K562 (cell line): Measurements from ENCODE around the gene SLC4A2. TPM values are rescaled to one million over a fixed set of nuclear protein-coding genes. Genes with fewer than 3 reads are reported as not detected.

Experiments
- BMI1 ChIP-seq: fragments of 150-350 bp; IDR thresholded peaks from 2 replicates; pipeline ENCODE4 v1.6.1; 2014; ENCODE audit warnings: low read length
- BRD9 ChIP-seq: fragments of 450-650 bp; IDR thresholded peaks from 2 replicates; pipeline ENCODE4 v1.6.1; 2018; ENCODE audit warnings: low read depth; ENCODE audit not compliant: partially characterized antibody
- BRF2 ChIP-seq: IDR thresholded peaks from 3 replicates; pipeline ENCODE4 v1.6.1; 2011; ENCODE audit warnings: borderline replicate concordance, mild to moderate bottlenecking; ENCODE audit not compliant: insufficient read length, insufficient read depth
- CHCHD3 ChIP-seq: fragments of 250-450 bp; sonication (Bioruptor Pico); IDR thresholded peaks from 2 replicates; pipeline ENCODE4 v2.1.2; 2022; ENCODE audit warnings: mild to moderate bottlenecking
- ETV1 ChIP-seq: fragments of 450-650 bp; conservative IDR thresholded peaks from 2 replicates; pipeline ENCODE4 v1.6.1; 2016; ENCODE audit warnings: missing genetic modification characterization, control low read depth, low read depth, missing compliant biosample characterization
- HLTF ChIP-seq: fragments of 450-650 bp; IDR thresholded peaks from 2 replicates; pipeline ENCODE4 v1.6.1; 2016
- MCM5 ChIP-seq: fragments of 450-650 bp; IDR thresholded peaks from 2 replicates; pipeline ENCODE4 v1.6.1; 2016; ENCODE audit warnings: low read depth
- MLLT1 ChIP-seq, 2 experiments: fragments of 450-650 bp; IDR thresholded peaks; 2 replicates each; pipeline ENCODE4 v1.6.1; 2016
- NR0B1 ChIP-seq: fragments of 450-650 bp; IDR thresholded peaks from one replicate; pipeline ENCODE4 v1.6.1; 2018; ENCODE audit warnings: mild to moderate bottlenecking, moderate library complexity; ENCODE audit not compliant: partially characterized antibody
- PTRF ChIP-seq: fragments of 450-650 bp; IDR thresholded peaks from 2 replicates; pipeline ENCODE4 v1.6.1; 2016; ENCODE audit warnings: mild to moderate bottlenecking, missing genetic modification characterization, missing compliant biosample characterization
- STAT6 ChIP-seq: sonication (generic); formaldehyde crosslinking; IDR thresholded peaks from 2 replicates; pipeline ENCODE4 v1.8.1; 2023; ENCODE audit warnings: mild to moderate bottlenecking, missing genetic modification reagents
- TAL1 ChIP-seq: fragments of 450-650 bp; IDR thresholded peaks from 2 replicates; pipeline ENCODE4 v1.6.1; 2016; ENCODE audit warnings: mild to moderate bottlenecking
- ZBTB9 ChIP-seq: fragments of 450-650 bp; formaldehyde crosslinking; IDR thresholded peaks from 2 replicates; pipeline ENCODE4 v1.4.0; 2020; ENCODE audit warnings: mild to moderate bottlenecking, moderate library complexity
- polyA plus RNA-seq, 8 experiments: library from polyadenylated mRNA; depleted of rRNA in 4 of 8; stranded (reverse) in 5 of 8; unstranded in 3 of 8; fragments of >200 nt; fragmentation: Nextera tagmentation in 2 of 8; fragmentation: Illumina TruSeq in 1 of 8; extraction: Ambion mirVana in 2 of 8; extraction: Trizol in 1 of 8; gene quantifications; 2 replicates each; pipeline versions ENCODE4 v1.2.1 to v1.2.3, GENCODE V29; 2011 to 2014; ENCODE audit warnings: inconsistent platforms in 1 of 8, missing spikeins in 1 of 8
- total RNA-seq, 7 experiments: library from RNA; depleted of rRNA in 6 of 7; stranded (reverse); fragments of >200 nt in 6 of 7; fragmentation: Illumina TruSeq in 2 of 7; extraction: Trizol in 2 of 7; gene quantifications; 2 replicates each; pipeline versions ENCODE4 v1.2.1 to v1.2.3, GENCODE V29; 2011 to 2021; ENCODE audit warnings: low replicate concordance in 1 of 7

The SLC4A2 gene
- total and polyA plus RNA-seq, 9 of the 15 experiments (the other 6 are each of a cell fraction or from before 2014, with no cell fraction given) = 11.4 to 375 (median 130) TPM

GRCh38 chr7:151057989-151058780 is 1.2 kb upstream of the SLC4A2 start (continued):
- TF ChIP-seq BRF2 (no peak), PTRF (tag) (no peak), STAT6 (CRISPR knock-in tag) (0 out of 2 replicates have a peak, but pooled peaks have one; percentile 75), BMI1 (no peak), HLTF (no peak), ETV1 (tag) (peak; percentile 84), NR0B1 (no peak), TAL1 (no peak), MCM5 (no peak), BRD9 (no peak), CHCHD3 (CRISPR knock-in tag) (no peak), MLLT1 (IDR thresholded peaks at IDR 0.05) (peak in 1 of 2 experiments; percentile 65; a peak in 1 of 4 replicates), ZBTB9 (no peak)
